Brain pericyte (primary cell): ENCODE measurements around the gene PARP1.
"Not testable (repeated sequence)": the region's sequence is repeated elsewhere in the genome, so short reads cannot be mapped to it uniquely, and the experiment has no call there.

ENCODE experiments used
- DNase-seq: peaks from one replicate; pipeline ENCODE4 v3.0.0-alpha.2; 2012; ENCODE audit warnings: low read depth, low spot score

The PARP1 gene

DNA sequence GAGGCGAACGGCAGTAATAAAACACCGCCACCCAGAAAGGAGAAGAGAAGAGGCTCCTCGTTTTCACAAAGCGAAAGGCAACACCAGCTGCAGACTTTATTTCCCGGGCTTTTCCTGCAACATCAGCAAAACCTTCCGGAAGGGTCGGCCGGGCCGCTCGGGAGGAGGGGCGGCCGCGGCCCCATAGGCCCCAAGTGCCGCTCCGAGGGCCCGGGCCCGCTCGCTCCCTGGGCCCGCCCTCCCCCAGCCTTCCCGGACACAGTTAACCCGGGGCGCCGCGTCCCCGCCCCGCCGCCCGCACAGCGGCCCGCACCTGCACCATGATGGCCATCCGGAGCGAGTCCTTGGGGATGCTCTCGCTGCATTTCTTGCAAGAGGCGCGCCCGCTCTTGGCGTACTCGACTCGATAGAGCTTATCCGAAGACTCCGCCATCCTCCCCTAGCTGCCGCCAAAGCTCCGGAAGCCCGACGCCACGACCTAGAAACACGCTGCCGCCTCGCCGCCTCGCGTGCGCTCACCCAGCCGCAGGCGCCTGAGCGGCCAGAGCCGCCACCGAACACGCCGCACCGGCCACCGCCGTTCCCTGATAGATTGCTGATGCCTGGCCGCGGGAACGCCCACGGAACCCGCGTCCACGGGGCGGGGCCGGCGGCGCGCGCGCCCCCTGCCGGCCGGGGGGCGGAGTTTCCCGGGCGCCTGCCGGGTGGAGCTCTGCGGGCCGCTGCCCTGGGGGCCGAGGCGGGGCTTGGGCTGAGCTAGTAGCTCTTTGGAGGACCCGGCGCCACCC, at the start of gene PARP1:
Gene PARP1, minus strand, starts transcription at position 597 of the 788 bp plus-strand sequence. Its CDS starts 164 bp downstream, at position 433.
- peak; percentile 49 for DNase-seq

DNA sequence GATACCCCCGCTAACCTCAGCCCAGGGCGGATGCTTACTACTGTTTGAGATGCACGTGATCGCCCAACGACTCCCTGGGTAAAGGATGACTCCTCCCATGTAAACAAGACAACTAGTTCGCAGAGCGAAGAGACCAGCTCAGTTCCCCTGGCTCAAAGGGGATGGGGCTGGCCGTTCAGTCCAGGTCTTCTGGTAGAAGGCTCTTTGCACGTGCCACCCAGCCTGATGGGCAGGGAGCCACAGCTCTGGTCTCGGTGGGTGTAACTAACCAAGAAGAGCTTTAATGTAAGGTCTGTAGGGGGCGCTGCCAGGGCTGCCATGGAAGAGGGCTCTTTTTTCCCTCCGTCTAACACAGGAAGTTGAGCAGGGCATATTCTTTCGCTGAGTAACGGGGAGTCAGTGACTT, 49.4 kb upstream of the PARP1 start:
- no peak for DNase-seq

DNA sequence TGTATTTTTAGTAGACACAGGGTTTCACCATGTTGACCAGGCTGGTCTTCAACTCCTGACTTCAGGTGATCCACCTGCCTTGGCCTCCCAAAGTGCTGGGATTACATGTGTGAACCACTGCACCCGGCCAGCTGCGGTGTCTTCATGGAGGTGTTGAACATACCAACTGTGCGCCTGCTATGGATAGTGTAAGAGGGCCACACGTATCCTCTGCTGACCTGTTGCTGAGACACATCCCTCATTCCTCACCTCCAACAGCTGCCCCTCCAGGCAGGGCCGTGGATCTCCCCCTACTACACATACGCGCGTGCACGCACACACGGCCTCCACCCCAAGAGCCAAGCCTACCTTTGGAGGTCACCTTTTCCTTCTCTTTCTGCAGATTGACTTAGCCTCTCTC, 48.0 kb upstream of the PARP1 start:
- no peak for DNase-seq

DNA sequence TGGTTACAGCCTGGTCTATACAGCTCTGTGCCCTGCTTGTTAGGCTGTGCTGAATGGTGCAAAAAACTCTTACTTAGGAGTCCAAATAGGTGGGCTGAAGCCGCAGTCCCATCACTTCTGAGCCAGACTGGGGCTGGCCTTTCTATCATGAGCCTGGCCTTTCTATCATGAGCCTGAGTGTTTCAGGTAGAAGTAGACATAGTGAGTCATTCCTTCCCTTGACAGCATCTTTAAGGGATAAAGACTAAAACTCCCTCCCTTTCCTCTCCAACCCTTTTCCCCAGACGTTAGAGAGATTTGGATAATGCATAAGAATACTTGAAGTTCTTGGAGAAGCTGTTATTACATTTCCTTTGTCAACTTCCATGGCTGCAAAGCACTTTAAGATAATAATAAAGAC, 46.5 kb upstream of the PARP1 start:
- no peak for DNase-seq

DNA sequence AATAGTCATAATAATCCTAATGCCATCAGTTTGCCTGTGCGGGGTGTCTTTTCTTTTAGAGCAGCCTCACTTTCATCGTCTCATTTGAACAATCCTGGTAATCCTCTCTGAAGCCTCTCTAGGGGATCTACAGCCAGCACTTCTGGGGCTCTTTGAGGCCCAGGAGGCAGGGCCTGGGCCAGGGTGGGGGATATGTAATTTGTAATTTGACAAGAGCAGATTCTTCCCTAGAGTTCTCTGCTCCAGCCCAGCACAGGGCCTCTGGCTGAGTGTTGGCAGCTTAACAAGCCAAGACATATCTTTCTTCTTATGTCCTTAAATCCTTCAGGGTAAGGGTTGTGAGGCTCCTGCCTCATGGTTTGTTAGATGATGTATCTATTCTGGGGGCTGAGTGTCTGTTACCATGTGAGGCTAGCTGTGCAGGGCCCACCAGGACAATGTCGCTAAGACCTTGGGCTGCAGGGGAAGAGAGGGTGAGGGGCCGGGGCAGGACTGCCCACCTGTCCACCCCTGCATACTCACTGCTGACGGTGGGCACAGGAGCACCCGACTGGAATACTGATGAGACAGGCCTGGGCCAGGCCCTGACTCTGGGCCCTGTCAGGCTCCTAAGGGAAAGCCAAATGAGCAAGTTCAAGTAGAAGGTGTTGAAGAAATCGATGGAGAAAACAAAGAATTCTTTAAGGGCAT, 45.3 kb upstream of the PARP1 start:
- no peak for DNase-seq

DNA sequence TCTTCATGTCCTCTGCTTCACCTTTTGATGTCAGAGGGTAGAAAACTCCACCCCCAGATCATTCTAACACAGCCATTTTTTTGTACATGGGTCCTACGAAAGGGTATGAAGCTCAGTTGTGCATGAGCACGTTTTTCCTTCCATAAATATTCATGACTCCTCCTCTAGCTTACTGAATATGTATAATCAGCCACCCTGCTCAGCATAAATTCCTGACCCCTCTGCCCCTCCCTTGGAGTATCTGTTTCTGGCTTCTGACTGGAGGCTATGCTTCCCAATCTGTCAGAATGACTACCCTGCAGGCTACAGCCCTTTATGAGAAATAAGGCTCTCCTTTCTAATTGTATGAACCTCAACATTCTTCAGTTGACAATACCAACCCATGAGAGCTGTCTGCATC, 42.8 kb upstream of the PARP1 start:
- DNase-seq = no peak

DNA sequence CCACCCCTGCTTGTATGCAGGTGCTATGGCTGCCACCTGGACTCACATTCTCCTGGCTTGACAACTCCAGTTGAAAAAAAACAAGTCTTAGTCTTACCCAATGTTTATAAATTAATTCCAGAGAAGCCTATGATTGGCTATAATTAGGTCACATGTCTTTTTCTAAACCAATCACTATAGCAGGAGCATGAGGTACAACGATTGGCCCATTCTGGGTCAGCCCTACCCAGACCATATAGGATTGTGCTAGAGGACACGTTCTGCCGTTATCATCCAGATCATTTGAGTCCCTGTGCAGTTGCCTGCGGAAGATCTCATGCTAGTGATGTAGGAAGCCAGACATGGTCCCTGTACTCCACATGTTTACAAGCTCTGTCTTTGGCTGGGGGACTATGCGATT, 41.9 kb upstream of the PARP1 start:
- DNase-seq = no peak

DNA sequence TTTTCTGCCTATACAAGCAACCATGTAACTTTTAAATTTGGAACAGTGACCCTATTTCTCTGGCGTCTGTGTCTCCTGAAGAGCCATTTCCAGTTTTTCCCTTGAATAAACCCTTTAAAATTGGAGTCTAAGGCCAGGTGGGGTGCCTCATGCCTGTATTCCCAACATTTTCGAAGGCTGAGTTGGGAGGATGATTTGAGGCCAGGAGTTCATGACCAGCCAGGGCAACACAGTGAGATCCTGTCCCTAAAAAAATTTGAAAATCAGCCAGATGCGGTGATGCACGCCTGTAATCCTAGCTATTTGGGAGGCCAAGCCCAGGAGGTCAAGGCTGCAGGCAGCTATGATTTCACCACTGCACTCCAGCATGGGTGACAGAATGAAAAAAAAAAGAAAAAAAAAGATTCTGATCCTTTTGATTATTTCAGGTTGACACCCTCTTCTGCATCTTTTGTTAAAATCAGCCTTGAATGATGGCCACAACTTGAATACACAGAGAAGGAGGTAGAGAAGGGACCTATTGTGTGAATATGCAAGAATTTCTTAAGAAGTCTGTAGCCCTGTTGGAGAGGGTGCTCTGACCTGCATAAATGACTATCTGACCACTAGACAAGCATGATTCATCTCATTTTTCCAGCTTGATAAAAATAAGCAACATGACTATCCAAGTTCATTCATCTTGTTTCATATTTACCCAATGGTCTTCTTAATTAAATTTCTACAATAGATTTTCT, 40.2 kb upstream of the PARP1 start:
- no peak for DNase-seq

DNA sequence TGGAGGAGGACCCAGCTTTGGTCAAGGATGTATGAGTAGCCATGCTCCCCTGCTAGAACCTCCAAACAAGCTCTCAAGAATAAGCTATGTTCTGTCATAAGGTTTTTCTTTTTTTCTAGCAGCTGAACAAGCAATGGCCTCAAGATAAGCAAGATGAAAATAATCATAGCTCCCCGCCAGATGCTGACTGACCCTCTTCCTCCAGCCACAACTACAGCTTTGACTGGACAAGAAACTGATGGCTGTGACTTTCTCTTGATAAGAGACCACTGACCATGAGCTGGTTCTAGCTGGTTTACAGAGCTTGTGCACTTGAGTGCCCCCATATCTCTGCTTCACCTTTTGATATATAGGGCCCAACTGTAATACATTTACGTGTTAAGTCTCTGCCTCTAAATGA, 38.2 kb upstream of the PARP1 start:
- no peak for DNase-seq

DNA sequence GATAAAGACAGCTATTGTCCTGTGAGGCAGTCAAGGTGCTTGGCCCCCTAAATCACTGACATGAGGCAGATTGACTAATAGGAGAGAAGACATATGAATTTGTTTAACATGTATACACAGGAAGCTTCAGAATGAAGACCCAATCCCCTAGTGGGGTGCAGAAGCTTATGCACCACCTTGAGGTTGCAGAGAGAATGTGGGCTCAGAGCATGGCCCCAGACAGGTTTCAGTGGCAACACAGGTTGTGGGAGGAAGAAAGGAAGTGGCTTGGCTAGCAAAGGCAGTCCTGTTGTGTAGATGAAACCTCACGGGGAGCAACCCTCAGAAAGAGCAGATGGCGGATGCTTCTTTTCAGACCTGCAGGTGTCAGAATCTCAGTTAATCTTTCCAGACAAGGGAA, 37.0 kb upstream of the PARP1 start:
- no peak for DNase-seq

DNA sequence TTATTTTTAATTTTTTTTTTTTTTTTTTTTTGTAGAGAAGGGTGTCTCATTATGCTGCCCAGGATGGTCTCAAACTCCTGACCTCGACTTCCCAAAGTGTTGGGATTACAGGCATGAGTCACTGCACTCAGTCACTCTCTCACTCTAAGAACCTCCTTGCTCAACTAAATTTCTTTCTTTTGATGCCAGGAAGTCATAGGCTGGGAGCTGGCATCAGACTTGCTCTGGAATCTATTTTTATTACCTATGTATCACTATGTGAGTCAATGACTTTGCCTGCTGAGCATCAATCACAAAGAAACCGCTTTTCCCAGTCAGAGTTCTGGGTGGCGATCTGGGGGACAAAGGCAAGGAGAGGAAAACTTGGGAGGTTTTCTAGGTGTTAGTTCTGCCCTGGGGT, 35.5 kb upstream of the PARP1 start:
- no peak for DNase-seq

DNA sequence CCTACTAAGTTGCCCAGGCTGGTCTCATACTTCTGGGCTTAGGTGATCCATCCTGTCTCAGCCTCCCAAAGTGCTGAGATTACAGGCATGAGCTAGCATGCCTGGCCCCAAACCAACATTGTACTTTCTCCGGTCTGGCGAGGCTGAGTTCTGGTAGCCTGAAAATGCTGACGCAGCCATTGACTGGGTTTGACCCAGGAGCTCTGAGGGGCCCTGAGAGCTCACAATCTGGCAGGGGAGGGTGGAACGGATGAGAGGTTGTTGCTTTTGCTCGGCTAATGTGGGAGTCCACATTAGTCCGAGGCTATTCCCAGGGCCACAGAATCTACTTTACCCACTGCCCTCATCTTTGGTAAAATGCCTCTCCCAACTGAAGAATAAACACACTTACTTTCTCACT, 35.1 kb upstream of the PARP1 start:
- DNase-seq = no peak

DNA sequence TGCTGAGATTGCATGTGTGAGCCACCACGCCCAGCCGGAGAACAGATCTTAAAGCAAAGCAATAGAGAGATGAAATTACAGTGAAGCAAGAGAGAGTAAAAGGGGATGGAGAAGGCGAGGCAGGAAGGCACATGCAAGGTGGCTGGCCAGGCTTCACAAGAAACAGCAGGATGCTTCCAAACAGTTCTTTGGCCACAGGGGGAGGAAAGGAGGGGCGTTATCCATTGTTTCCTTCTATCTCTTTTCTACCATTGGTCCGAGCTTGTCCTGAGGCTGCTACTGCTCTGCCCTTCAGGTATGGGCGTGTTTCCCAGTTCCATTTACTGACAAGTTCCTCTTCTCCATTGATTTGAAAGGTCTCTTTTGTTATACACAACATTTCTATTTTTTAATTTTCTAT, 33.7 kb upstream of the PARP1 start:
- DNase-seq = no peak

DNA sequence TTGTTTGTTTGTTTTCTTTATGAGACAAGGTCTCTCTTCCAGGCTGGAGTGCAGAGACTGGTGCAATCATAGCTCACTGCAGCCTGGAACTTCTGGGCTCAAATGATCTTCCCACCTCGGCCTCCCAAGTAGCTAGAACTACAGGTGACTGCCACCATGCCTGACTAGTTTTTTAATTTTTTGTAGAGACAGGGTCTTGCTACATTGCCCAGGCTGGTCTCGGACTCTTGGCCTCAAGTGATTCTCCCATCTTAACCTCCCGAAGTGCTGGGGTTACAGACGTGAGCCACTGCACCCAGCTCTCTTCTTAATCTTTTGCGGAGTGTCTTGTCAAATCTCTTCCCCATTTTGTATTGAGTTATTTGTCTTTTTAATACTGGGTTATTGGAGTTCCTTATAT, 32.6 kb upstream of the PARP1 start:
- DNase-seq = no peak

DNA sequence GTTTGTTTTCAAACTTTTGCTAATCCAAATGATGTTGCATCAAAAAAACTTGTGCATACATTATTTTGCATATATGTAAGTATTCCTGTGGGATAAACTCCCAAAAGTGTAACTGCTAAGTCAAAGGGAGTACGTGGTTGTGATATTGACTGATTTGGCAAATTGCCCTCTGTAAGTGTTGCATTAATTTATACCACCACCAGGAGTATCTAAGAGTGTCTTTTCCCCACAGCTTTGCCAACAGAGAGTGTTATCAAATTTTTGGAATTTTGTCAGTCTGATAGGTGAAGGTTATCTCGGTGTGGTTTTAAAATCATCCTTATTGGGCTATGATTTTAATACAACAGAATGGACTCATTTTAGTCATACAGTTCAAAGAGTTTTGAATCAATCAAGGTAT, 30.1 kb upstream of the PARP1 start:
- DNase-seq = no peak

DNA sequence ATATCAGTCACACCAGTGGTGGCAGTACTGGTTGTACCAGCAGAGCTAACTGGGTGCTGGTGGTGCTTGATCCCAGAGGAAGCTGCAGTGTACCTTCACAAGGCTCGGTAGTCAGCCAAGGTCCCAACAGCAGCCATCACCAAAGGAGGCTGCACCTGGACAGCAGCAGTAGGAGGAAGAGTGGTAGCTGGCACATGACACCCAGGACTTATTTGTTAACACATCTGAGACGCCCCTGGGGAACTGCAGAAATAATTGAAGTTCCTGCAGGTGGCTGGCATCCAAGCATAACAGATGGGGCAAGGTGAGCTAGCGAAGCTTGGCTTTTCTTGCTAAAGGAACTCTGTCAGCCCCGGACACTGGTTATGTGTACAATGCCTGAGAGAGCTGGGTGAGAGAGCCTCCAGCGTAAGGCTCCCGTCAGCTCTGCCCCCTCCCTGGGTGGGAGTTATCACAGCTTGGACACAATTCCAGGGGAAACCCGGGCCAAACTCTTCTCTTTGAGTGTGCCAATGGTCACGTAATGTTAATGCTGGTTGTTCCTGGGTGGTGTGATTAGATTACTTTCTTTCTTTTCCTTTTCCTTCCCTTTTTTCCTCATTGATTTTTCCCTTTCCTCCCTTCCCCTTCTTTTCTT, 29.1 kb upstream of the PARP1 start:
- no peak for DNase-seq

DNA sequence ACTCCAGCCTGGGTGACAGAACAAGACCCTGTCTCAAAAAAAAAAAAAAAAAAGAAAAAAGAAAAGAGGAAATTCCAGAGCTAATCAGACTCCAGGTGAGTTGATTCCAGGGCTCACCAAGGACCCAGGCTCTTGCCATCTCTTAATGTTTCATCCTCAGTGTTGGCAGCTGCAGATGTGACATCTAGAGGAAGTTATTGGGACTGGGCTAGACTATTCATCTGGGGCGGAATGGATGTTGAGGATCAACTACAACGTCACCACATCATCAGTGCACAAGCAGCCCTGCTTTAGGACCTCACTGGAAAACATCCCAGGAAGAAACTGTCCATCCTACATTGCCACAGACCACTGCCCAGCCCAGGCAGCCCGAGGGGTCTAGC, 28.6 kb upstream of the PARP1 start:
- no peak for DNase-seq

DNA sequence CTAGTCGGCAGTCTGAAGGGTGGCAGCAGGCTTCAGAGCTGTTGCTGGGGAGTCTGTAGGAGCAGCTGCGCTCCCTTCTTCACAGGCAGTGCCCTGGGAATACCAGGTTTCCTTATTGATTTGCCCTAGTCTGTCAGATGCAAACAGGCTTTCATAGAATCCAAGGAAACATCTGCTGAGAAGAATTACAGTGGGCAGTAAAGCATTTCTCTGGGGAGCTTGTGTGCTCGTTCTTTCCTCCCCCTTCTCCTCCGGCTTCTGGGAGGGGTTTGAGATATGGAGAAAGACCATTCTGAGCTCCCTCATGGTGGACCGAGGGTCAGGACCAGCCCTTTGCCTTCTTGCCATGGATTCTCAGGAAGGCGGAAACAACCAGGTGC, 25.4 kb upstream of the PARP1 start:
- no peak for DNase-seq

DNA sequence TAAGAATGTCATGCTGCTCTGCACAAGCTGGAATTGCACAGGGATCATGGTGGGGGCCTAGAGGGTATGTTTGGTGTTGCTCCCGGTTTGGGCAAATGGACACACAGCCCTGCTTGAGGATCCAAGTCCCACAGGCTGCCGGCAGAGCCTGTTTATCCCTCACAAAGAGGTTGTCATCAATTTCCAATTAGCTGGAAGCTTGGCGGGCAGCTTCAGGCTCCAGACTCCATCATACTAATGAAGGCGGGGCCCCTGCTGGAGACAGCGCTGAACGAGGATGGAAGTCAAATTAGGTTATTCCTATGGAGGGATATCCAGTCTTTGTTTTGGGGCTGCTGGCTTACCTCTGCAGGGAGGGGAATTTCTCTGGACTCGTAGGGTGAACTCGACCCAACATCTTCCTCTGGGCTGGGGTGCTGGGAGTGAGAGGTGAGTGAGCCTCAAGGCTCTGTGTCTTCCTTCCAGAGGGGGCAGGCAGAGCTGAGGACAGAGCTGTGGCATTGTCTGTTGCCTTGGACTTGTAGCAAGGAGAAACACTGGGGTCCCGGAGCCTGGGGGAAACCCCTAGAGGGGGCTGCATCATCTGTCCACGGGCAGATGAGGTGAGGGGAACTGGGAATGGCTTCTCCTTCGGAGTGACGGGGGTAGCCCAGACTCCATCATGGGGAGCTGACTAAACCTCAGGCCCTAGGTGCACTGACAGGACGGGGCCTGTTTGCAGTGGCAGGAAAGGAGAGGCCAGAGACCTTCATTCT, 24.9 kb upstream of the PARP1 start:
- DNase-seq = no peak

DNA sequence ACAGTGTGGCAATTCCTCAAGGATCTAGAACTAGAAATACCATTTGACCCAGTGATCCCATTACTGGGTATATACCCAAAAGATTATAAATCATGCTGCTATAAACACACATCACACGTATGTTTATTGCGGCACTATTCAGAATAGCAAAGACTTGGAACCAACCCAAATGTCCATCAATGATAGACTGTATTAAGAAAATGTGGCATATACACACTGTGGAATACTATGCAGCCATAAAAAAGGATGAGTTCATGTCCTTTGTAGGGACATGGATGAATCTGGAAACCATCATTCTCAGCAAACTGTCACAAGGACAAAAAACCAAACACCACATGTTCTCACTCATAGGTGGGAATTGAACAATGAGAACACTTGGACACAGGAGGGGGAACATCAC, 24.0 kb upstream of the PARP1 start:
- DNase-seq = not testable (repeated sequence)

DNA sequence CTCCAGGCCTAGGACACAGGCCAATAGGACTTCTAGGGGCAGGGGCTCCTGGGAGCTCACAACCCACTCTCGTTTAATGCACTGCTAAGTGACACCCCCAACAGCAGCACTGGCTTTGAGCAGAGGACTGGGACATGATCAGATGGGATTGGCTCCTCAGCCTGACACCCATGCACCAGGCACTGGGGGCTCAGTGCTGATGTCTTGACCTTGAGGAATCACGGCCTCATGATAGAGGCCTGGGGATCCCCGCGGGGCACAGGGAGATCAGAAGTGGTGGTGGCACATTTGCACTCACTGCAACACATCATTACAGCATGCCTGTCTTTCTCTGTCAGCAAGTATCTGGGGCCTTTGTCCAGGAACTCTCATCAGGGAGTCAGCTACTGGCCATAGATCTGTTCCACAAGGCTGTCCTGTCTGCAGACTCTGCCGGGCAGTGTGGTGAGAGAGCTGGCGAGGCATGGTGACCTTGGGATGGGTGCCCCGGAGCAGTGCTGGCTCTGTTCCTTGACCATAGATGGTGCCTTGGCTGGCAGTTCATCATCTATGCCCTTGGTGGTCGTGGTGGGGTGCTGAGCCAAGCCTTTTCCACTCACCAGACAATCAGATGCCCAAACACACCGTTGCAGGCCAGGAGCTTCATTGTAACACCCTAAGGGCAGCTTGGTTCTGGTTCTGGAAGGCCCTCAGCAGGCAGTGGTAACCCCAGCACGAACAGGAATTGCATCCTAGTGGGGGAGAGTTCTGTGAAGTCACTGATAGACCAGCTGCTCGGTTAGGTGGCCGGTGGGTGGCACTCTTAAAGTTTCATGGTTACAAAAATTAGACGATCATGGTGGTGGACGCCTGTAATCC, 22.2 kb upstream of the PARP1 start:
- DNase-seq = no peak
